ENCODE results near the gene S100Z. TPM values are rescaled to one million over a fixed set of nuclear protein-coding genes. Genes with fewer than 3 reads are reported as not detected.

Gene S100Z
- total and polyA plus RNA-seq, 2 of the 8 experiments (the other 6 are each of a cell fraction or from before 2014, with no cell fraction given): 0.30 TPM; not detected in 1

DNA sequence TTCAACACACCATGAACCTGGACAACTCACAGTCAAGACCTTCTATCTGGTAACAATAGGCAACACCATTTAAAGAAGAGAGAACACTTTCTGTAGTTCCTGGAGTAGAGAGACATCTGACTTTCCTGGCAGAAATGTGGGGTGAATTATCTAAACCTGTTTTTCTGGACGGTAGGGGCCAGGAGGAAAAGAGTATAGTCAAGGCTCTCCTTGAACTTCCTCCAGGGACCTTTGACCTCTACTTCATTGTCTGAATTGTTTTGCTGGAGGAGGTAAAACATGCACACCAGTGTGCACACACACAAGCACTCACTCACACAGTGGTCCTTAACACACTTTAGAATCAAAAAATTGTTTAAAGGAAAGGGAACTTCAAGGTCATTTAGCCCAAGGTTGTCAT lies 13.2 kb downstream of the S100Z start (continued):
- TF ChIP-seq, protein P1, sequence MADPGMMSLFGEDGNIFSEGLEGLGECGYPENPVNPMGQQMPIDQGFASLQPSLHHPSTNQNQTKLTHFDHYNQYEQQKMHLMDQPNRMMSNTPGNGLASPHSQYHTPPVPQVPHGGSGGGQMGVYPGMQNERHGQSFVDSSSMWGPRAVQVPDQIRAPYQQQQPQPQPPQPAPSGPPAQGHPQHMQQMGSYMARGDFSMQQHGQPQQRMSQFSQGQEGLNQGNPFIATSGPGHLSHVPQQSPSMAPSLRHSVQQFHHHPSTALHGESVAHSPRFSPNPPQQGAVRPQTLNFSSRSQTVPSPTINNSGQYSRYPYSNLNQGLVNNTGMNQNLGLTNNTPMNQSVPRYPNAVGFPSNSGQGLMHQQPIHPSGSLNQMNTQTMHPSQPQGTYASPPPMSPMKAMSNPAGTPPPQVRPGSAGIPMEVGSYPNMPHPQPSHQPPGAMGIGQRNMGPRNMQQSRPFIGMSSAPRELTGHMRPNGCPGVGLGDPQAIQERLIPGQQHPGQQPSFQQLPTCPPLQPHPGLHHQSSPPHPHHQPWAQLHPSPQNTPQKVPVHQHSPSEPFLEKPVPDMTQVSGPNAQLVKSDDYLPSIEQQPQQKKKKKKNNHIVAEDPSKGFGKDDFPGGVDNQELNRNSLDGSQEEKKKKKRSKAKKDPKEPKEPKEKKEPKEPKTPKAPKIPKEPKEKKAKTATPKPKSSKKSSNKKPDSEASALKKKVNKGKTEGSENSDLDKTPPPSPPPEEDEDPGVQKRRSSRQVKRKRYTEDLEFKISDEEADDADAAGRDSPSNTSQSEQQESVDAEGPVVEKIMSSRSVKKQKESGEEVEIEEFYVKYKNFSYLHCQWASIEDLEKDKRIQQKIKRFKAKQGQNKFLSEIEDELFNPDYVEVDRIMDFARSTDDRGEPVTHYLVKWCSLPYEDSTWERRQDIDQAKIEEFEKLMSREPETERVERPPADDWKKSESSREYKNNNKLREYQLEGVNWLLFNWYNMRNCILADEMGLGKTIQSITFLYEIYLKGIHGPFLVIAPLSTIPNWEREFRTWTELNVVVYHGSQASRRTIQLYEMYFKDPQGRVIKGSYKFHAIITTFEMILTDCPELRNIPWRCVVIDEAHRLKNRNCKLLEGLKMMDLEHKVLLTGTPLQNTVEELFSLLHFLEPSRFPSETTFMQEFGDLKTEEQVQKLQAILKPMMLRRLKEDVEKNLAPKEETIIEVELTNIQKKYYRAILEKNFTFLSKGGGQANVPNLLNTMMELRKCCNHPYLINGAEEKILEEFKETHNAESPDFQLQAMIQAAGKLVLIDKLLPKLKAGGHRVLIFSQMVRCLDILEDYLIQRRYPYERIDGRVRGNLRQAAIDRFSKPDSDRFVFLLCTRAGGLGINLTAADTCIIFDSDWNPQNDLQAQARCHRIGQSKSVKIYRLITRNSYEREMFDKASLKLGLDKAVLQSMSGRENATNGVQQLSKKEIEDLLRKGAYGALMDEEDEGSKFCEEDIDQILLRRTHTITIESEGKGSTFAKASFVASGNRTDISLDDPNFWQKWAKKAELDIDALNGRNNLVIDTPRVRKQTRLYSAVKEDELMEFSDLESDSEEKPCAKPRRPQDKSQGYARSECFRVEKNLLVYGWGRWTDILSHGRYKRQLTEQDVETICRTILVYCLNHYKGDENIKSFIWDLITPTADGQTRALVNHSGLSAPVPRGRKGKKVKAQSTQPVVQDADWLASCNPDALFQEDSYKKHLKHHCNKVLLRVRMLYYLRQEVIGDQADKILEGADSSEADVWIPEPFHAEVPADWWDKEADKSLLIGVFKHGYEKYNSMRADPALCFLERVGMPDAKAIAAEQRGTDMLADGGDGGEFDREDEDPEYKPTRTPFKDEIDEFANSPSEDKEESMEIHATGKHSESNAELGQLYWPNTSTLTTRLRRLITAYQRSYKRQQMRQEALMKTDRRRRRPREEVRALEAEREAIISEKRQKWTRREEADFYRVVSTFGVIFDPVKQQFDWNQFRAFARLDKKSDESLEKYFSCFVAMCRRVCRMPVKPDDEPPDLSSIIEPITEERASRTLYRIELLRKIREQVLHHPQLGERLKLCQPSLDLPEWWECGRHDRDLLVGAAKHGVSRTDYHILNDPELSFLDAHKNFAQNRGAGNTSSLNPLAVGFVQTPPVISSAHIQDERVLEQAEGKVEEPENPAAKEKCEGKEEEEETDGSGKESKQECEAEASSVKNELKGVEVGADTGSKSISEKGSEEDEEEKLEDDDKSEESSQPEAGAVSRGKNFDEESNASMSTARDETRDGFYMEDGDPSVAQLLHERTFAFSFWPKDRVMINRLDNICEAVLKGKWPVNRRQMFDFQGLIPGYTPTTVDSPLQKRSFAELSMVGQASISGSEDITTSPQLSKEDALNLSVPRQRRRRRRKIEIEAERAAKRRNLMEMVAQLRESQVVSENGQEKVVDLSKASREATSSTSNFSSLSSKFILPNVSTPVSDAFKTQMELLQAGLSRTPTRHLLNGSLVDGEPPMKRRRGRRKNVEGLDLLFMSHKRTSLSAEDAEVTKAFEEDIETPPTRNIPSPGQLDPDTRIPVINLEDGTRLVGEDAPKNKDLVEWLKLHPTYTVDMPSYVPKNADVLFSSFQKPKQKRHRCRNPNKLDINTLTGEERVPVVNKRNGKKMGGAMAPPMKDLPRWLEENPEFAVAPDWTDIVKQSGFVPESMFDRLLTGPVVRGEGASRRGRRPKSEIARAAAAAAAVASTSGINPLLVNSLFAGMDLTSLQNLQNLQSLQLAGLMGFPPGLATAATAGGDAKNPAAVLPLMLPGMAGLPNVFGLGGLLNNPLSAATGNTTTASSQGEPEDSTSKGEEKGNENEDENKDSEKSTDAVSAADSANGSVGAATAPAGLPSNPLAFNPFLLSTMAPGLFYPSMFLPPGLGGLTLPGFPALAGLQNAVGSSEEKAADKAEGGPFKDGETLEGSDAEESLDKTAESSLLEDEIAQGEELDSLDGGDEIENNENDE (IDR thresholded peaks at IDR 0.05; ENCODE audit: insufficient replicate concordance, low read length): no peak
